GM21447 (cell line): Measurements from ENCODE around the gene DDX49.
"Not testable (repeated sequence)": the region's sequence is repeated elsewhere in the genome, so short reads cannot be mapped to it uniquely, and the experiment has no call there.

Experiments
- ATAC-seq: cut with Tn5 transposase; IDR thresholded peaks from one replicate; pipeline ENCODE4 v1.9.1; 2021; ENCODE audit not compliant: unreplicated experiment

The DDX49 gene

DNA sequence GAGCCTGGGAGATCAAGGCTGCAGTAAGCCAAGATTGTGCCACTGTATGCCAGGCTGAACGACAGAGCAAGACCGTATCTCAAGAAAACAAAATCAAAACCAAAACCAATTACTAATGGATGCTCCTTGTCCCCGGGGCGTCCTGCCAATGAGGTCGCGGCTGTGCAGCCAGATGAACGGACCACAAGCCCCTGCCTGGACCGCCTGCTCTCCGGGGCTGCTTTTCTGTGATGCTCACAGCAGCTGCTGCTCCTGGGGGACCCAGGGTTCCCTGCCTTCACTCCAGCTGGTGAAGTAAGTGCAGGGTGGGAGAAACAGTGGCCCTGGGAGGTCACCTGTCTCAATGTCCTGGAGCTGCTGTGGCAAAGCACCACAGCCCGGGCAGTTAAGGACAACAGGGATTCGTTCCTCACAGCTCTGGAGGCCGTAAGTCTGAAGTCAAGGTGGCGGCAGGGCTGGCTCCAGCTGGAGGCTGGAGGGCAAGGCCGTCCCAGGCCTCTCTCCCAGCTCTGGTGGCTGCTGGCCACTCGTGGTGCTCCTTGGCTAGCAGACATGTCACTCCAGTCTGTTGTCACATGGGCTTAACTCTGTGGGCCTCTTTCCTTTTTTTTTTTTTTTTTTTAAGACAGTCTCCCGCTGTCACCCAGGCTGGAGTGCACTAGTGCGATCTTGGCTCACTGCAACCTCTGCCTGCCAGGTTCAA lies 10.4 kb upstream of the DDX49 start:
- no peak for ATAC-seq

DNA sequence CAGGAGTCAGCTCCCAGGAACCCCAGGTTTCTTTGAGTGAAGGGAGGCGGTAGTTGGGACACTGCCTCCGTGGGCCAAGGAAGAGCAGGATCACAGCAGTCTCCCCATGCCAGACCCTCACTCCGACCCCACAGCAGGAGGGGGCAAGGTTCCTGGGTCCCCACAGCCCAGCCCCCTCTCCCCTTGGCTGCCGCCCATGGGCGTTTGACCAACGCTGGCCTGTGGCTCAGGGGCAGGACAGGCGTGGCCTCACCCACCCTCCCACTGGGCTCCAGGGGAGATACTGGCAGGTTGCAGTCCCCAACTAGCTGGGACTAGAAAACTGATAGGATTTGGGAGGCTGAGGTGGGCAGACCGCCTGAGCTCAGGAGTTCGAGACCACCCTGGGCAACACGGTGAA lies 9.5 kb upstream of the DDX49 start:
- ATAC-seq: no peak

DNA sequence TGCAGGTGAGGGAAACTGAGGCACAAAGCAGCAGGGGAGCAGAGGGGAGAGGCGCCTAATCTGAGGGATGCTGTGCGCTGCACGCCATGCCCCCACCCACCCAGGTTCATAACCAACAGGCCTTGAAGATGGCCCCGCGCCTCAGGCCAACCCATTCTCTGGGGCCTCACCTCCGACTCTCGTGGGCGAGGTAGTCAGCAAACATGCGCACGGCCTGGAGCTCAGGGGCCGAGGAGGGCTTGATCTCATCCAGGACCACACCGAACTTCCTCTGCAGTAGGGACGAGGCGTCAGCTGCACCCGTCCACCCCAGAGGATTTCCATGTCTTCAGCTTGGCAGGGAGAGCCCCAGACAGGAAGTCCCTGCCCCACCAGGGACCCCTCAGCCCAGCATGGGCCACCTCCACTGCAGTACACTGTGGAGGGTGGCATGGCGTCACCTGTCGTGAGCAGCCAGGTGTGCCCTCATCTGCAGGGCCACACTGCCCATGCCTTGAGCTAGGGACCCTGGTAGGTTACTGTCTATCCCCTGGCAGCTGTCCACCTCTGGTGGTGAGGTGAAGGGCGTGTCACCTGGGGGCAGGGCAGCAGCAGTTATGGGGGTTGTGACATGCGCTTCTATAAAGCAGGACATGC lies 8.6 kb upstream of the DDX49 start:
- no peak for ATAC-seq

DNA sequence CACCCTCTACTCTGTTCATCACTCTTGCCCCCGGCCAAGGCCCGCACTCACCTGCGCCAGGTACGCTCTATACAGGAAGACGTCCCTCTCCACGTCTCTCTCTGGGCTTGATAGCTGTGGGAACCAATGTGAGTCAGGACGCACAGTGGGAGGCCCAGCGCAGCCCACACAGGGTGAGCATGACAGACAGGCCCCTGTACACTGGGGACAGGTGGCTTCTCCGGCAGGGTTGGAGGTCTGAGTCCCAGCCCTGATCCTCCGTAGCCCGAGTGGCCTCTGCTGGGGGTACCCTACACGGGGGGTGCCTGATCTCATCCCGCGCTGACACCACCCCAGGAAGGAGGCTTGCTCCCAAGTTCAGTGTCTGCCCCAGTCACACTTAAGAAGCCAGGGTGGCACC lies 6.6 kb upstream of the DDX49 start:
- no peak for ATAC-seq

DNA sequence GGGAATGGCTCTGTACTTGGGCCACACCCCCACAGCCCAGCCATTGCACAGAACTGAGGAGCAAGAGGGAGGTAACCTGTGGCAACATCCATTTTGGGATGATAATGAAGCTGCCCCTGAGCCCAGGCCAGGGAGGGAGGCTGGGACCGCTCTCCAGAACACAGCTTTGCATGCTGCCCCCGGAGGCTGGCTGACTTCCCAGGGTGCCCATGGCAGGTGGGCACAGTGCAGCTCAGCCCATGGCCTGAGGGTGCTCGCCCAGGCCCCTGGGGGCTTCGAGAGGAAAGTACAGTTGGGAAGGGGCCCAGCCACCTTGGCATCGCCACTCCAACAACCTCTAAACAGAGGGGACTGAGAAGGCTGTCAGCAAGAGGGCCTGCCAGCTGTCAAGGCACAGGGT lies 6.0 kb upstream of the DDX49 start:
- ATAC-seq: no peak

DNA sequence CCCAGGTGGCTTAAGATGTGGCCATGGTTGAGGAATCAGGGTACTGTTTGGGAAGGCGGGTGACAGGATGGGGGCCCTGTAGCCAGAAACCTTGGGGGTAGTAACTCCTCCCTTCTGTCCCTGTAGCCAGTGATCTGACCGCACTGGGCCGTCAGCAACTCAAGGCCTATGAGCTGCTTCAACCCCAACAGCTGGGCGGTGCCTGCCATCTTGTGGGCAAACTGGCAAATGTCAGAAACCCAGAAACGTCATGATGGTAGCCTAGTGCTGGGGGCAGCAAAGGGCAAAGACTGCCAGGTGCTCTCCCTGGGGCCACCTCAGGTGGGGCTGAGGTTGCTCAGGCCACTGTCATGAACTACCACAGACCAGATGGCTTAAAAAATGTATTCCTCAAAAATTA lies 3.9 kb upstream of the DDX49 start:
- ATAC-seq: no peak

DNA sequence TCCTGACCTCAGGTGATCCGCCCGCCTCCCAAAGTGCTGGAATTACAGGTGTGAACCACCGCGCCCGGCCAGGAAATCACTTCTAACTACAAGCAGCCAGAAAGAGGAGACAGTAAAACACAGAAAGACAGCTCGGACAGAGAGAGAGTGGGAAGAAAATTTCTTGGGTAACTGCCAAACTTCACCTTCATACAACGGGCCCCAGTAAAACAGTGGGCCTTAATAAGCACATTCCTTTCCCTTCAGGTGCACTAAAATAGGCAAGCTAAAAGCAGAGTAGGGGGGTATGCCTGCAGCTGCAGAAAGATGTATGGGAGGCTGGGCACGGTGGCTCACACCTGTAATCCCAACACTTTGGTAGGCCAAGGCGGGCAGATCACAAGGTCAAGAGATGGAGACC lies 1.9 kb upstream of the DDX49 start:
- not testable (repeated sequence) for ATAC-seq

DNA sequence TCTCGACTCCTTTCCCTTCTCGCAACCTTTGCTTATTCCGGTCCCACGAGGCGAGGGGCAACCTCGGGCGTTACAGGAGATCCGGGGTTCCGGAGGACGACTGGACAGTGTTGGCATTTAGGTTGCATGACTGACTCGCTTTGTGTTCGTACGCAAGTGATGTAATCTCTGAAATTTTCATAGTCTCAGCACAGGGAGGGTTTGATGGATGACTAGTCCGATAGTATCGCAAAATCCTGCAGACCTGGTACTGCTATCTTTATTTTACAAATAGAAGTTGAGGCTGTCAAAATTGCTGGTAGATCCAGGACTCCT lies 342 bp downstream of the DDX49 start:
- ATAC-seq: no peak

DNA sequence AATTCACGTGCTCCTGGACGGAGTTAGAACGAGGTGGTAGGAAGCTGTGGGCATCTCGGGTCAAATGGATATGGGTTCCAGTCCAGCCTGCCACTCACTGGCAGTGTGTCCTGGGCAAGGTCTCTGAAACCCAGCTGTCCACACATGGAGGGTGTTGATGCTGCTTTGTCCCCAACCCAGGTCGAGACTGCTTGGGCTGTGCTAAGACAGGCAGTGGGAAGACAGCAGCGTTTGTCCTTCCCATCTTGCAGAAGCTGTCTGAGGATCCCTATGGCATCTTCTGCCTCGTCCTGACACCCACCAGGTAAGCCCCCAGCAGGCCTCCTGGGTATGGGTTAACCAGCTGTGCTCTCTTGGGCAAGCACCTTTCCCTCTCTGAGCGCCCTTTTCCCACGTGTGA lies 885 bp downstream of the DDX49 start:
- no peak for ATAC-seq

DNA sequence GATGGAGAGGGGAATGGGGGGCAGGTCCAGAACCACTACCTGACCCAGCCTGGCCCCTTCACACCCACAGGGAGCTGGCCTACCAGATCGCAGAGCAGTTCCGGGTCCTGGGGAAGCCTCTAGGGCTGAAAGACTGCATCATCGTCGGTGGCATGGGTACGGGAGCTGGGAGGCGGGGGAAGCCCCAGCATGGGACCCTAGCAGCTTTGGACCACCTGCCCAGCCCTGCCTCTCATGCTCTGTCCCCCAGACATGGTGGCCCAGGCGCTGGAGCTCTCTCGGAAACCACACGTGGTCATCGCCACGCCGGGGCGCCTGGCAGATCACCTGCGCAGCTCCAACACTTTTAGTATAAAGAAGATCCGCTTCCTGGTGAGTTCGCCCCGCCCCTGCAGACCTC lies 2.1 kb downstream of the DDX49 start:
- ATAC-seq: no peak

DNA sequence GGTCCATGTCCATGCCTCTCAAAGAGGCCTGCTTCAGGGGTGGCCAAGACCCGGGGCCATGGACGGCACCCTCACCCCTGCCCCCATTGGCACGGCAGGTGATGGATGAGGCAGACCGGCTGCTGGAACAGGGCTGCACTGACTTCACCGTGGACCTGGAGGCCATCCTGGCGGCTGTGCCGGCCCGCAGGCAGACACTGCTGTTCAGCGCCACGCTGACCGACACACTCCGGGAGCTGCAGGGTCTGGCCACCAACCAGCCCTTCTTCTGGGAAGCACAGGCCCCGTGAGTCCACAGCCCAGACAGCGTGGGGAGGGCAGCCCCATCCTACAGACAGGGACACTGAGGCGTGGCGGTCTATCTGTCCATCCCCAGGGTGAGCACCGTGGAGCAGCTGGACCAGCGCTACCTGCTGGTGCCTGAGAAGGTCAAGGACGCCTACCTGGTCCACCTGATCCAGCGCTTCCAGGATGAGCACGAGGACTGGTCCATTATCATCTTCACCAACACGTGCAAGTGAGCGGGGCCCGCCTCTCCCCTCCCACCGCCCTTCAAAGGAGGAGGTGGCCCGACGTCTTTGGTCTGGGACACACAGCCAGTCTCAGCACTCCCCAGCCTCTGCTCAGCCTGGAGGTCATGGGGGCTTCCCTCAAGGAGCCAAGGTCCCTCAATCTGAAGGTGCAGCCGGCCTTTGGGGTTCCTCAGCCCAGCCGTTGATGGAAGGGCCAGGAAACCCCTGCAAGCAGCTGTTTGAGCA lies 2.9 kb downstream of the DDX49 start:
- no peak for ATAC-seq

DNA sequence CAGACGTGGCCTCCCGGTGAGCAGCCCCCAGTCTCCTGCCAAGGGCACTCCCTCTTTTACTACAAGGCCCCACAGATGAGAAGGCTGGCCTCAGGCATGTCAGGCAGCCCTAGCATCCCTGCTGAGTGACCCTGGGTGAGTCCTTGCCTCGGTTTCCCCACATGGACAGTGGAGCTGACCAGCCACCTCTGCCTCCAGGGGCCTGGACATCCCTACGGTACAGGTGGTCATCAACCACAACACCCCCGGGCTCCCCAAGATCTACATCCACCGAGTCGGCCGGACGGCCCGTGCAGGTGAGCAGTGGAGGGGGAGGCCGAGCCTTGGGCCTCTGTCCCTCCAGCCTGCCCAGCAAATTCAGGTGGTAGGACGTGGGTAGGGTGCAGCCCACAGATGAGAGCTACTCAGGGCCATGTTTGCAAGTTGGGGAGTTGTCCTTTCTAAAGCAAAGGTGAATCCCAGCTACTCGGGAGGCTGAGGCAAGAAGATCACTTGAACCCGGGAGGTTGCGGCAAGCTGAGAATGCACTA lies 5.2 kb downstream of the DDX49 start:
- ATAC-seq: no peak

DNA sequence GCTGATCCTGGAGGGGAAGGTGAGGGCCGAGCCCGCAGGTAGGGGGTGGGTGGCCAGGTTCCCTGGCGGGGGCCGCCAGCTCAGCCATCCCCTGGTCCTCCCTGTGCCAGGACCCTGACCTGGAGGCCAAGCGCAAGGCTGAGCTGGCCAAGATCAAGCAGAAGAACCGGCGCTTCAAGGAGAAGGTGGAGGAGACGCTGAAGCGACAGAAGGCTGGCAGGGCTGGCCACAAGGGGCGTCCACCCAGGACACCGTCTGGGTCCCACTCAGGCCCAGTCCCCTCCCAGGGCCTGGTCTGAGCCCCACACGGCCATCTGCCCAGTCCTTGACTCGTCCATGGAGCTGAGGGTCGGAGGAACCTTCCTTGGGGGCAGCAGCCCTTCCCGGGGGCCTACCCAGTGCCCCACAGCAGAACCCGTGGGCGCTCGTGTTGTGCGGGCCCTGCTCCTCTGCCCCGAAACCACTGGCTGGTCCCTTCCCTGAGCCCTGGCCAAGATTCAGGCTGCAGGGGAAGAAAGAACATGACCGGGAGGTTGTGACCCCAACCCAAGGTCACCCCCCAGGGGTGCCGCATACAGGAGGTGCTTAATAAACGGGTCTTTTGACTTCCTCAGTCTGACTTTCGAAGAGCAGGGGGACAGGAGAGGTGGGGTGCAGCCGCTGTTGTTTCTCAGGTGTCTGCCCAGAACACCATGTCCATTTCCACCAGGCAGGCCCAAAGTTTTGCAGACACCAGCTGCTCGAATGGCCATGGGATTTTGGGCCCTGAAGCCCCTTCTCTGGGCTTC lies 8.7 kb downstream of the DDX49 start:
- no peak for ATAC-seq

DNA sequence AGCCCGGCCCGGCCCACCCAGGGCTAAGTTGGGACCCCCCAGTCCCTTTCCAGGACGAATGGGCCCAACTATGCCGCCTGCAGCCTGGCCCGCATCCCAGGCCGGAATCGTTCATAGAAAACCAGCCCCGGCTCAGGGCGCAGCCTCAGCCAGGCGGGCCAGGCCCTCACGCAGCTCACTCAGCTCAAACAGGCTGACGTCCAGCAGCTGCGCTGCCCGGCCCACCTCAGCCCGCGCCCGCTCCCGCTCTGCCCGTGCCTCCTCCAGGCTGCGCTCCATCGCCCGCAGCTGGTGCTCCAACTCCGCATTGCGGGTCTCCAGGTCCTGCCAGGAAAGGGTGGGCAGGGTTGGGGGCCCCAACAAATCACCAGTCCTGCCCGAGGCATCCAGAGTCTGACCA lies 9.8 kb downstream of the DDX49 start:
- ATAC-seq: no peak

DNA sequence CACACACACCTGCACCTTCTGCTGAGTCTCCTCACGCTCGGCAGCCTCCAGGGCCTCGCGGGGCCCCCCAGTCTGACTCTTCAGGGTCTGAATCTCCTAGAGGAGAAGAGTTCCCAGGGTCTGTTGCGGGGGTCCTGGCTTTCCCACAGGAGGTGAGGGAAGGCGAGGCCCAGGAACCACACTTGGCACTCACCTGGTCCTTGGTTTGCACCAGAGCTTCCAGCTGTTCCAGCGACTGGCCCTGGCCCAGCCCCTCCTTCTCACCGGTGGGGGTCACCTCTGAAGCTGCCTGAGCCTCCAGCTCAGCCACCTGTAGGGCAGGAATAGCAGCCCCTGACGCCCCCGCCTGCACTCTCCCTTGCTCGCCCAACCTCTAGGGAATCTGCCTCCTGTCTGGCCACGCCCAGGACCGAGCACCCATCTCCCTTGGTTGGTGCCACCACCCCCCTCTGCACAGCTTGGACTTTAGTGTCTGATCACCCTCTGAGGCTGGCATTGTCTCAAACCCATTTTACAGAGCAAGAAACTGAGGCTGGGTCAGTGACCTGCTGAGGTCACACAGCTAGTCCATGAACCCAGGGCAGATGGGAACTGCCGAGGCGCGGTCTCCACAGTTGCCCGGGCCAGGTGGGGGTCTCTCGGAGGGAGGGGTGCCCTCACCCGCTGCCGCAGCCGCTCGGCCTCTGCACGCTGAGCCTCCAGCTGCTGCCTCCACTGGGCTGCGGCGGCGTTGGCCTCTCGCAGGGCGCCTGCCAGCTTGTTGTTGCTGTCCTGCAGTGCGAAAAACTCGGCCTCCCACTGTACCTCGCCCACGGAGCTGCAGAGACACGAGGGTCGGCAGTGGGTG lies 12.0 kb downstream of the DDX49 start:
- ATAC-seq: no peak

DNA sequence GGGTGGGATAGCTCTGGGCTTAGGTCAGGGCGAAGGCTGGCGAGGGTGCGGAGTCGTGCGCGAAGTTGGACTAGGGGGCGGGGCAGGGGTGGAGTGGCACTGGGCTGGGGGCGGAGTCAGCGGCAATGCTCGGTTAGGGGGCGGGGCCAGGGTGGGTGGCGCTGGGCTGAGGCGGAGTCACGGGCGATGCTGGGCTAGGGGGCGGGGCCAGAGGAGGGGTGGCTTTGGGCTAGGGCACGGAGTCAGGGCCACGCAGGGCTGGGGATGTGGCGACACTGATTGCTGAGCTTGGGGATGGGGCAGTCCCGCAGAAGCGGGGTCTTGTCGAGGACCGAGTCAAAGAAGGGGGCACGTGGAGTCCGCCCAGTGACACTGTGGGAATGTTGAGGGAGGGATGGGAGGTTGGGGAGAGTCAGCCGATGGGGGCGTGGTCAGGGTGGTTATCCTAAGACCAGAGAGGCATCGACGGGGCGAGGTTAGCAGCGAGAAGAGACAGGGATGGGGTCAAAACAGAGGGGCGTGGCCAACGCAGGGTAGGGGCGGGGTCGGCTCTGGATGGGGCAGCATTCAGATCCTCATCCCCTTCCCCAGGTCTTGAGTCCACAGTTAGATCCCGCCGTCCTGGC lies 12.8 kb downstream of the DDX49 start:
- ATAC-seq: no peak

DNA sequence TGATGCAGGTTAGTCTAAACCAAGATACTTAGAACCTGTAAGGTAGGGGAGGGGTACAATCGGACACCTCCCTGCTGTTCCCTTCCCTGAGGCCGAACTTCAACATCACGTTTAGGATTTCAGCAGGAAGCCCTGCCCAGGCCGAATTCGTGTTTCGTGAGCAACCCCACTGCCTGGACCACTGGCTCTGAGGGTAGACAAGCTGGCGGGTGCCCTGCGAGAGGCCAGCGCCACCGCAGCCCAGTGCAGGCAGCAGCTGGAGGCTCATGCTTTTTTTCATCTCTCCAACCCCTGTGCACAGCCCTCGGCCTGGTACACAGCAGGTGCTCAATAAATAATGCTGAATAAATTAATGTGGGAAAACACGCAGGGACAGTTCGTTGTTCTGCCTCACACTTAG lies 13.8 kb downstream of the DDX49 start:
- ATAC-seq: no peak

DNA sequence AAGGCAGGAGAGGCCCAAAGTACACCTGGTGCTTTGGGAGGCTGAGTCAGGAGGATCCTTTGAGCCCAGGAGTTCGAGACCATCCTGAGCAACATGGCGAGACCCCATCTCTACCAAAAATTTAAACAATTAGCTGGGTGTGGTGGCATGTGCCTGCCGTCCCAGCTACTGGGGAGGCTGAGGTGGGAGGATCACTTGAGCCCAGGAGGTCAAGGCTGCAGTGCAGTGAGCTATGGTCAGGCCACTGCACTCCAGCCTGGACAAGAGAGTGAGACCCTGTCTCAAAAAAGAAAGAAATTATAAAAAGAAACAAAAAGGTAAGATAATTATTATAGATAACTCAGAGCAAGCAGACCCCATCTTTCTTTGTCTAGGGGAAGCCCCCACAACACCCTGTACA lies 19.6 kb downstream of the DDX49 start:
- no peak for ATAC-seq

DNA sequence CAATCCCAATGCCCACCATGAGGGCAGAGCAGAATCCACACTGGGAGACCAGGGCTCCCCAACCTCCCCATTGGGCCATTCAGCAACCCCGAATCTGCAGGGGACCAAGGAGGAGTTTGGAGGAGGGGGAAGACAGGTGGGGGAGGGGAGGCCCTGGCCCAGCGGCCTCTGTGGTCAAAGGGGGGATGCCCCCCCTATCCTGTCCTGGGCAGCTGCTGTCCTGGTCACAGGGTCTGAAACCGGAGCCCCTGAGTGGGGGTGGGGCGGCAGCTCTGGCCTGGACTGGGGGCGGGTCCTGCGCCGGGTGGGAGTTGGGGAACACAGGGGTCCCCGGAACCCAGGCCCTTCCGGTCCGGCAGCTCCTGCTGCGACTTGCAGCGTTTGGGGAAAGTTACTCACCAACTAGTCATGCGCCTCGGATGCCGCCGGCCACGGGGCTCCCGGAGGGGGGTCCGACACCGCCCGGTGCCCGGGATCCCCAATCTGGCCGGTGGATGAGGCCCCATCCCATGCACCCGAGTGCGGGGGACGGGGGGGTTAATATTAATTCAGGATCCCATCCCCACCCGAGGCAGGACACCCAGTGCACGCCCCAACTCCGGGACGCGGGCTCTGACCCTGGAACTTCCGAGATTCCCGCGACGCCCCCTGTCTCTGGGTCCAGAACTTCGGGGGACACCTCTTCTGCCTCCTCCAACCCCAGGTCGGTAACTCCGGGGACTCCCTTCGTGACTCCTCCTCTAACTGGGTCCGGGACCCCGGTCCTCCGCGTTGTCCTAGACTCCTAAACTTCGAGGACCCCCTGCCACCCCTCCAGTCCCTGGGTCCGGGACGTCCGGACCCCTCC lies 20.6 kb downstream of the DDX49 start:
- ATAC-seq: no peak
